LNCAP (cell line): ENCODE results near the gene SLC35A1.

ENCODE experiments used
- CTCF ChIP-seq: fragments of 450-650 bp; IDR thresholded peaks from 2 replicates; pipeline ENCODE4 v1.5.1; 2017; ENCODE audit warnings: mild to moderate bottlenecking

SLC35A1 gene

GRCh38 chr6:87465051-87465450, 7.7 kb upstream of the SLC35A1 start:
- no peak for TF ChIP-seq CTCF

- TF ChIP-seq CTCF = no peak
Observed at GRCh38 chr6:87473419-87473903, 687 bp downstream of the SLC35A1 start.

- no peak for TF ChIP-seq CTCF
Observed at GRCh38 chr6:87481931-87482330, 9.2 kb downstream of the SLC35A1 start.

GRCh38 chr6:87482366-87482765, 9.6 kb downstream of the SLC35A1 start:
- no peak for TF ChIP-seq CTCF

- no peak; the same call in 1 of the 2 replicates for TF ChIP-seq CTCF
Observed at GRCh38 chr6:87483929-87484328, 11.2 kb downstream of the SLC35A1 start.

- TF ChIP-seq CTCF = no peak
Observed at GRCh38 chr6:87484491-87484890, 11.7 kb downstream of the SLC35A1 start.

- TF ChIP-seq CTCF = no peak
Observed at GRCh38 chr6:87487555-87487954, 14.8 kb downstream of the SLC35A1 start.

GRCh38 chr6:87494761-87495422, 22.1 kb downstream of the SLC35A1 start:
- no peak for TF ChIP-seq CTCF
